GM13976 (cell line): ENCODE measurements around the gene CHCT1.
"Not testable (repeated sequence)": the region's sequence is repeated elsewhere in the genome, so short reads cannot be mapped to it uniquely, and the experiment has no call there.

Source experiments
- DNase-seq: peaks from one replicate; pipeline ENCODE4 v3.0.0; 2012; ENCODE audit warnings: low spot score
- CTCF ChIP-seq: IDR thresholded peaks from 2 replicates; pipeline ENCODE4 v1.5.1; 2012; ENCODE audit warnings: borderline replicate concordance, mild to moderate bottlenecking; ENCODE audit not compliant: insufficient read depth; ENCODE audit errors: extremely low read depth, missing control alignments, control extremely low read depth
- in situ Hi-C: fragments of 300-500 bp; cut with MboI; formaldehyde crosslinking; loops from one replicate; pipeline ENCODE4 v1.12.0; 2022; ENCODE audit warnings: low sequenced_read_pairs, mixed read lengths, inconsistent platforms; ENCODE audit not compliant: unreplicated experiment

Gene CHCT1

GRCh38 chr17:60416368-60416925, 5.8 kb upstream of the CHCT1 start:
- no peak for TF ChIP-seq CTCF
- no peak for DNase-seq
- in situ Hi-C loops = loop anchor here (25.0 kb wide), 1 partner anchor 279 kb away; the partner anchor contains the start of gene CA4

GRCh38 chr17:60419003-60419402, 3.3 kb upstream of the CHCT1 start:
- not testable (repeated sequence) for DNase-seq
- in situ Hi-C loops = loop anchor here (25.0 kb wide), 1 partner anchor 282 kb away; the partner anchor contains the start of gene CA4

- in situ Hi-C loops = loop anchor here (25.0 kb wide), 1 partner anchor 283 kb away; the partner anchor contains the start of gene CA4
- not testable (repeated sequence) for DNase-seq
Measured at GRCh38 chr17:60419875-60420274, 2.4 kb upstream of the CHCT1 start.

GRCh38 chr17:60421273-60422161, 772 bp upstream of the CHCT1 start:
- in situ Hi-C loops = loop anchor here (25.0 kb wide), 1 partner anchor 284 kb away; the partner anchor contains the start of gene CA4

GRCh38 chr17:60423865-60424264, 1.6 kb downstream of the CHCT1 start:
- DNase-seq = no peak
- in situ Hi-C loops = loop anchor here (25.0 kb wide), 1 partner anchor 287 kb away; the partner anchor contains the start of gene CA4
- TF ChIP-seq CTCF = no peak

More at GRCh38 chr17:60421273-60422161, 772 bp upstream of the CHCT1 start:
- peak; percentile 89 for DNase-seq
- peak; percentile 86 for TF ChIP-seq CTCF

GRCh38 chr17:60425626-60426025, 3.3 kb downstream of the CHCT1 start:
- no peak for DNase-seq
- in situ Hi-C loops = no loop called here
- no peak for TF ChIP-seq CTCF

- in situ Hi-C loops = no loop called here
- TF ChIP-seq CTCF = no peak
- DNase-seq = no peak
Measured at GRCh38 chr17:60426596-60426995, 4.3 kb downstream of the CHCT1 start.

GRCh38 chr17:60428491-60428890, 6.2 kb downstream of the CHCT1 start:
- DNase-seq, in situ Hi-C loops: not testable (repeated sequence)

GRCh38 chr17:60430561-60430960, 8.3 kb downstream of the CHCT1 start:
- DNase-seq, in situ Hi-C loops: not testable (repeated sequence)

GRCh38 chr17:60433021-60433997, 11.0 kb downstream of the CHCT1 start:
- DNase-seq, in situ Hi-C loops: not testable (repeated sequence)
